Measurements from ENCODE around the gene ADD2. TPM values are rescaled to one million over a fixed set of nuclear protein-coding genes. Genes with fewer than 3 reads are reported as not detected.

ADD2 gene
- total RNA-seq, 1 experiment from 2014 or later = 4.4 TPM

GRCh38 chr2:70775141-70775540 lies 7.1 kb upstream of the ADD2 start:
- no TSS peak for BruUV-seq (replicated peaks)
- no peaks in the 10 kb centered on the region for H3K9me3 ChIP-seq (ENCODE audit: low read length)

GRCh38 chr2:70772486-70773155 lies 4.6 kb upstream of the ADD2 start:
- H3K36me3 ChIP-seq (ENCODE audit: low read depth, low read length) = no peaks in the 10 kb centered on the region
- no peak for TF ChIP-seq CTCF (conservative IDR thresholded peaks at IDR 0.05; ENCODE audit: low read depth, low read length)
- no peak for TF ChIP-seq EZH2 (IDR thresholded peaks at IDR 0.05; ENCODE audit: low read length, unreplicated experiment)
- no peak for TF ChIP-seq EZH2phosphoT487 (IDR thresholded peaks at IDR 0.05; ENCODE audit: borderline replicate concordance, low read length)
- intact Hi-C loops (cut with micrococcal nuclease) = no loop called here
- H3K4me3 ChIP-seq (ENCODE audit: low read length) = no peak overlapping the region
- H3K79me2 ChIP-seq (ENCODE audit: low read length) = no peaks in the 10 kb centered on the region
- H3K9me3 ChIP-seq (ENCODE audit: low read length) = no peaks in the 10 kb centered on the region
- H3F3A ChIP-seq (ENCODE audit: low read length, unreplicated experiment) = no peaks in the 10 kb centered on the region
- no peak for ATAC-seq
- CTCF ChIA-PET = no interaction called here
- peaks cover 77% of the 10 kb centered on the region for H3K27me3 ChIP-seq (ENCODE audit: low read length)
- peaks cover 3% of the 10 kb centered on the region for H3K4me1 ChIP-seq (ENCODE audit: insufficient read depth, low read length)
- H2AFZ ChIP-seq (ENCODE audit: low read length) = no peak overlapping the region
- no peaks in the 10 kb centered on the region for H3K9me2 ChIP-seq (replicated peaks; ENCODE audit: low read length)
- no peak overlapping the region for H3K4me2 ChIP-seq (ENCODE audit: low read length)
- H3K27ac ChIP-seq (ENCODE audit: low read length) = no peak overlapping the region
- no peaks in the 10 kb centered on the region for H4K20me1 ChIP-seq (ENCODE audit: low read length)
- H3K9ac ChIP-seq (ENCODE audit: low read length) = no peak overlapping the region
- POLR2A ChIA-PET (ENCODE audit: unreplicated experiment) = no interaction called here
- no peak for DNase-seq
- BruUV-seq (replicated peaks) = no TSS peak

More at GRCh38 chr2:70775141-70775540, 7.1 kb upstream of the ADD2 start:
- no peaks in the 10 kb centered on the region for H3F3A ChIP-seq (ENCODE audit: low read length, unreplicated experiment)
- H3K36me3 ChIP-seq (ENCODE audit: low read depth, low read length) = no peaks in the 10 kb centered on the region
- DNase-seq = no peak
- H3K27ac ChIP-seq (ENCODE audit: low read length) = no peak overlapping the region
- H3K4me3 ChIP-seq (ENCODE audit: low read length) = no peak overlapping the region
- CTCF ChIA-PET = no interaction called here
- TF ChIP-seq EZH2 (IDR thresholded peaks at IDR 0.05; ENCODE audit: low read length, unreplicated experiment) (no peak), EZH2phosphoT487 (IDR thresholded peaks at IDR 0.05; ENCODE audit: borderline replicate concordance, low read length) (no peak), CTCF (conservative IDR thresholded peaks at IDR 0.05; ENCODE audit: low read depth, low read length) (no peak)
- POLR2A ChIA-PET (ENCODE audit: unreplicated experiment) = no interaction called here
- intact Hi-C loops (cut with micrococcal nuclease) = no loop called here
- H3K9ac ChIP-seq (ENCODE audit: low read length) = no peak overlapping the region
- H2AFZ ChIP-seq (ENCODE audit: low read length) = no peak overlapping the region
- no peak for ATAC-seq
- H3K9me2 ChIP-seq (replicated peaks; ENCODE audit: low read length) = no peaks in the 10 kb centered on the region
- H3K4me1 ChIP-seq (ENCODE audit: insufficient read depth, low read length) = peaks cover 11% of the 10 kb centered on the region
- H3K79me2 ChIP-seq (ENCODE audit: low read length) = no peaks in the 10 kb centered on the region
- H3K27me3 ChIP-seq (ENCODE audit: low read length) = peaks cover 54% of the 10 kb centered on the region
- H3K4me2 ChIP-seq (ENCODE audit: low read length) = no peak overlapping the region
- H4K20me1 ChIP-seq (ENCODE audit: low read length) = no peaks in the 10 kb centered on the region

GRCh38 chr2:70771446-70771845 lies 3.4 kb upstream of the ADD2 start:
- CTCF ChIA-PET = no interaction called here
- POLR2A ChIA-PET (ENCODE audit: unreplicated experiment) = no interaction called here
- no TSS peak for BruUV-seq (replicated peaks)
- Histone ChIP-seq H4K20me1 (ENCODE audit: low read length) (no peaks in the 10 kb centered on the region), H3K9me2 (replicated peaks; ENCODE audit: low read length) (no peaks in the 10 kb centered on the region), H3K4me1 (ENCODE audit: insufficient read depth, low read length) (no peaks in the 10 kb centered on the region), H3K9me3 (ENCODE audit: low read length) (no peaks in the 10 kb centered on the region), H2AFZ (ENCODE audit: low read length) (no peak overlapping the region), H3K4me3 (ENCODE audit: low read length) (no peak overlapping the region), H3K9ac (ENCODE audit: low read length) (no peak overlapping the region), H3K27me3 (ENCODE audit: low read length) (peaks cover 88% of the 10 kb centered on the region), H3K27ac (ENCODE audit: low read length) (no peak overlapping the region), H3K4me2 (ENCODE audit: low read length) (no peak overlapping the region), H3K36me3 (ENCODE audit: low read depth, low read length) (no peaks in the 10 kb centered on the region), H3K79me2 (ENCODE audit: low read length) (no peaks in the 10 kb centered on the region), H3F3A (ENCODE audit: low read length, unreplicated experiment) (no peaks in the 10 kb centered on the region)
- no peak for TF ChIP-seq CTCF (conservative IDR thresholded peaks at IDR 0.05; ENCODE audit: low read depth, low read length)
- no peak for TF ChIP-seq EZH2phosphoT487 (IDR thresholded peaks at IDR 0.05; ENCODE audit: borderline replicate concordance, low read length)
- TF ChIP-seq EZH2 (IDR thresholded peaks at IDR 0.05; ENCODE audit: low read length, unreplicated experiment) = no peak
- intact Hi-C loops (cut with micrococcal nuclease) = no loop called here
- no peak for DNase-seq
- ATAC-seq = no peak

Data from PC-3 (cell line).